ENCODE data around the gene MDGA2. TPM values are rescaled to one million over a fixed set of nuclear protein-coding genes. Genes with fewer than 3 reads are reported as not detected.
A peak's percentile ranks its signal among the peaks of the same experiment; 100 is the strongest.
"Not testable (repeated sequence)": the region's sequence is repeated elsewhere in the genome, so short reads cannot be mapped to it uniquely, and the experiment has no call there.

MDGA2 gene
- total RNA-seq, 1 donor from 2014 or later, result not detected

GRCh38 chr14:46951103-46951502, 724.3 kb downstream of the MDGA2 start:
- DNase-seq, result no peak
- no peaks in the 10 kb centered on the region for H3K9me3 ChIP-seq
- no peak overlapping the region for H3K4me3 ChIP-seq
- no peaks in the 10 kb centered on the region for H3K27me3 ChIP-seq
- no peaks in the 10 kb centered on the region for H3K36me3 ChIP-seq
- no peak for ATAC-seq
- TF ChIP-seq CTCF (IDR thresholded peaks at IDR 0.05), result no peak
- H3K27ac ChIP-seq, result no peak overlapping the region
- no peaks in the 10 kb centered on the region for H3K4me1 ChIP-seq
- intact Hi-C loops (cut with DNase I), result no loop called here

- no peaks in the 10 kb centered on the region for H3K36me3 ChIP-seq
- no peak overlapping the region for H3K27ac ChIP-seq
- no peak overlapping the region for H3K4me3 ChIP-seq
- ATAC-seq (no peak), DNase-seq (no peak)
- intact Hi-C loops (cut with DNase I), result no loop called here
- no peak for TF ChIP-seq CTCF (IDR thresholded peaks at IDR 0.05)
- H3K9me3 ChIP-seq, result no peaks in the 10 kb centered on the region
- H3K27me3 ChIP-seq, result no peaks in the 10 kb centered on the region
- H3K4me1 ChIP-seq, result no peaks in the 10 kb centered on the region
These were observed 734.8 kb downstream of the MDGA2 start for GRCh38 chr14:46940611-46941010.

- no peak overlapping the region for H3K4me3 ChIP-seq
- TF ChIP-seq CTCF (IDR thresholded peaks at IDR 0.05), result no peak
- H3K9me3 ChIP-seq, result no peaks in the 10 kb centered on the region
- no peak for DNase-seq
- no peaks in the 10 kb centered on the region for H3K4me1 ChIP-seq
- H3K27me3 ChIP-seq, result no peaks in the 10 kb centered on the region
- intact Hi-C loops (cut with DNase I), result no loop called here
- H3K27ac ChIP-seq, result no peak overlapping the region
- ATAC-seq, result no peak
- no peaks in the 10 kb centered on the region for H3K36me3 ChIP-seq
These were observed 754.9 kb downstream of the MDGA2 start for GRCh38 chr14:46920542-46920941.

GRCh38 chr14:46915539-46915938, 759.9 kb downstream of the MDGA2 start:
- DNase-seq; ATAC-seq; H3K9me3 ChIP-seq; H3K4me1 ChIP-seq; intact Hi-C loops (cut with DNase I); H3K27ac ChIP-seq; H3K27me3 ChIP-seq; H3K4me3 ChIP-seq; H3K36me3 ChIP-seq: not testable (repeated sequence)

- Histone ChIP-seq H3K27me3 (no peaks in the 10 kb centered on the region), H3K9me3 (no peaks in the 10 kb centered on the region), H3K36me3 (no peaks in the 10 kb centered on the region), H3K4me1 (no peaks in the 10 kb centered on the region), H3K4me3 (no peak overlapping the region), H3K27ac (no peak overlapping the region)
- ATAC-seq (no peak), DNase-seq (peak; percentile 8)
- TF ChIP-seq CTCF (IDR thresholded peaks at IDR 0.05), result no peak
- intact Hi-C loops (cut with DNase I), result no loop called here
These were observed 772.6 kb downstream of the MDGA2 start for GRCh38 chr14:46902837-46903236.

- intact Hi-C loops (cut with DNase I), result no loop called here
- ATAC-seq, result no peak
- H3K27ac ChIP-seq, result no peak overlapping the region
- H3K9me3 ChIP-seq, result no peaks in the 10 kb centered on the region
- no peak for DNase-seq
- H3K4me1 ChIP-seq, result no peaks in the 10 kb centered on the region
- no peaks in the 10 kb centered on the region for H3K36me3 ChIP-seq
- no peaks in the 10 kb centered on the region for H3K27me3 ChIP-seq
- H3K4me3 ChIP-seq, result no peak overlapping the region
- no peak for TF ChIP-seq CTCF (IDR thresholded peaks at IDR 0.05)
These were observed 780.9 kb downstream of the MDGA2 start for GRCh38 chr14:46894476-46894875.

All from upper lobe of right lung (tissue), 1 donor.